ENCODE results near the gene TTC9B.

DNA sequence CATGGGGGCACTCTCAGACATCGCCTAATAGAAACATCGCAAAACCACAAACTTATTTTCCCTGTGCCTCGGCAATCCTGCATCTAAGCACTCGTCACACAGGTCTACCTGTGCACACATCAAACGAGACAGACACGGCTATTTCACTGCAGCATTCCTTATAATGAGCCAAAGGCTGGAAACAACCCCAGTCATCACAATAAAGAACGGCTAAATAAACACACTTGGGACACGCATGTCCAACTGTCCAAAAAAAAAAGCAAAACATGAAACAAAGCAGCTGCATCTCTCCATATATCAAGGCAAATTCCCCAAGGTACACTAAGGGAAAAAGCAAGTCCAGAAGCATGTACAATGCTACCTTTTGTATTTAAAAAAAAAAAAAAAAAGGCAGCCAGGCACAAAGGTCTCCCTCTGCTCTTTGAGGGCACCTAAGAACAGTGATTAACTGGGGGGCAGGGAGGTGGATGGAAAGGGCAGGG, 35.5 kb upstream of the TTC9B start:
- TF ChIP-seq, protein P1, sequence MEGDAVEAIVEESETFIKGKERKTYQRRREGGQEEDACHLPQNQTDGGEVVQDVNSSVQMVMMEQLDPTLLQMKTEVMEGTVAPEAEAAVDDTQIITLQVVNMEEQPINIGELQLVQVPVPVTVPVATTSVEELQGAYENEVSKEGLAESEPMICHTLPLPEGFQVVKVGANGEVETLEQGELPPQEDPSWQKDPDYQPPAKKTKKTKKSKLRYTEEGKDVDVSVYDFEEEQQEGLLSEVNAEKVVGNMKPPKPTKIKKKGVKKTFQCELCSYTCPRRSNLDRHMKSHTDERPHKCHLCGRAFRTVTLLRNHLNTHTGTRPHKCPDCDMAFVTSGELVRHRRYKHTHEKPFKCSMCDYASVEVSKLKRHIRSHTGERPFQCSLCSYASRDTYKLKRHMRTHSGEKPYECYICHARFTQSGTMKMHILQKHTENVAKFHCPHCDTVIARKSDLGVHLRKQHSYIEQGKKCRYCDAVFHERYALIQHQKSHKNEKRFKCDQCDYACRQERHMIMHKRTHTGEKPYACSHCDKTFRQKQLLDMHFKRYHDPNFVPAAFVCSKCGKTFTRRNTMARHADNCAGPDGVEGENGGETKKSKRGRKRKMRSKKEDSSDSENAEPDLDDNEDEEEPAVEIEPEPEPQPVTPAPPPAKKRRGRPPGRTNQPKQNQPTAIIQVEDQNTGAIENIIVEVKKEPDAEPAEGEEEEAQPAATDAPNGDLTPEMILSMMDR (IDR thresholded peaks at IDR 0.05; ENCODE audit: low read length) = no peak
- no peak for TF ChIP-seq EZH2 (IDR thresholded peaks at IDR 0.05; ENCODE audit: borderline replicate concordance, low read length)

Measured in OCI-LY1 (cell line).